WTC11 (cell line): Measurements from ENCODE around the gene PI4KA. TPM values are rescaled to one million over a fixed set of nuclear protein-coding genes. Genes with fewer than 3 reads are reported as not detected.

Experiments used
- ATAC-seq: fragments of 200-7000 bp; cut with Tn5 transposase; 2 replicates; pipeline ENCODE4 v1.10.0; 2021; ENCODE audit warnings: mild to moderate bottlenecking, moderate library complexity
- CTCF ChIA-PET: fragments of 300-600 bp; sonication (Branson Sonifier 250); formaldehyde crosslinking; loops from one replicate; lab custom pipeline; 2021; ENCODE audit warnings: antibody characterized with exemption; lab: Charles Lee
- POLR2A ChIA-PET: fragments of 350-600 bp; sonication (Branson Sonifier 250); formaldehyde crosslinking; loops from one replicate; lab custom pipeline; 2021; ENCODE audit warnings: antibody characterized with exemption; lab: Charles Lee
- DNase-seq: peaks from one replicate; pipeline ENCODE4 v3.0.0; 2021; ENCODE audit warnings: low spot score
- H3K27ac Mint-ChIP-seq: 2 replicates; pipeline ENCODE4 v1.8.0; 2021; ENCODE audit warnings: mixed read lengths
- H3K27me3 Mint-ChIP-seq: 2 replicates; pipeline ENCODE4 v1.8.0; 2021; ENCODE audit warnings: low read depth, mild to moderate bottlenecking, moderate library complexity, mixed read lengths
- H3K36me3 Mint-ChIP-seq: 2 replicates; pipeline ENCODE4 v1.8.0; 2021; ENCODE audit warnings: mixed read lengths
- H3K4me1 Mint-ChIP-seq: 2 replicates; pipeline ENCODE4 v1.8.0; 2022; ENCODE audit warnings: mixed read lengths
- H3K4me3 Mint-ChIP-seq: 2 replicates; pipeline ENCODE4 v1.8.0; 2021; ENCODE audit warnings: mild to moderate bottlenecking, moderate library complexity, mixed read lengths
- H3K9me3 Mint-ChIP-seq: 2 replicates; pipeline ENCODE4 v1.8.0; 2021; ENCODE audit warnings: mixed read lengths
- MYBL2 ChIP-seq: sonication (generic); formaldehyde crosslinking; IDR thresholded peaks from 2 replicates; pipeline ENCODE4 v1.8.1; 2023; ENCODE audit warnings: mild to moderate bottlenecking, moderate library complexity, missing genetic modification reagents
- NR1H2 ChIP-seq: sonication (generic); formaldehyde crosslinking; IDR thresholded peaks from 2 replicates; pipeline ENCODE4 v1.9.0; 2021; ENCODE audit warnings: mild to moderate bottlenecking, moderate library complexity, missing genetic modification reagents
- NR2C2 ChIP-seq: sonication (generic); formaldehyde crosslinking; IDR thresholded peaks from 2 replicates; pipeline ENCODE4 v1.8.0; 2022; ENCODE audit warnings: mild to moderate bottlenecking, missing genetic modification reagents
- RELA ChIP-seq: sonication (generic); formaldehyde crosslinking; IDR thresholded peaks from 2 replicates; pipeline ENCODE4 v1.8.1; 2022; ENCODE audit warnings: missing genetic modification reagents, mild to moderate bottlenecking, borderline replicate concordance
- USF2 ChIP-seq: sonication (generic); formaldehyde crosslinking; IDR thresholded peaks from 2 replicates; pipeline ENCODE4 v1.8.1; 2023; ENCODE audit warnings: mild to moderate bottlenecking, missing genetic modification reagents, moderate library complexity
- ZNF121 ChIP-seq: sonication (generic); formaldehyde crosslinking; IDR thresholded peaks from 2 replicates; pipeline ENCODE4 v1.8.0; 2023; ENCODE audit warnings: missing genetic modification reagents
- total RNA-seq: library from RNA; stranded (reverse); gene quantifications from 3 replicates; pipeline ENCODE4 v1.2.3, GENCODE V29; 2021
- TF ChIP-seq, protein P1 (sequence below): sonication (generic); formaldehyde crosslinking; IDR thresholded peaks from 2 replicates; pipeline ENCODE4 v1.8.0; 2022; ENCODE audit warnings: mild to moderate bottlenecking, missing genetic modification reagents

The PI4KA gene
- total RNA-seq, 1 experiment from 2014 or later: 45.5 TPM

DNA sequence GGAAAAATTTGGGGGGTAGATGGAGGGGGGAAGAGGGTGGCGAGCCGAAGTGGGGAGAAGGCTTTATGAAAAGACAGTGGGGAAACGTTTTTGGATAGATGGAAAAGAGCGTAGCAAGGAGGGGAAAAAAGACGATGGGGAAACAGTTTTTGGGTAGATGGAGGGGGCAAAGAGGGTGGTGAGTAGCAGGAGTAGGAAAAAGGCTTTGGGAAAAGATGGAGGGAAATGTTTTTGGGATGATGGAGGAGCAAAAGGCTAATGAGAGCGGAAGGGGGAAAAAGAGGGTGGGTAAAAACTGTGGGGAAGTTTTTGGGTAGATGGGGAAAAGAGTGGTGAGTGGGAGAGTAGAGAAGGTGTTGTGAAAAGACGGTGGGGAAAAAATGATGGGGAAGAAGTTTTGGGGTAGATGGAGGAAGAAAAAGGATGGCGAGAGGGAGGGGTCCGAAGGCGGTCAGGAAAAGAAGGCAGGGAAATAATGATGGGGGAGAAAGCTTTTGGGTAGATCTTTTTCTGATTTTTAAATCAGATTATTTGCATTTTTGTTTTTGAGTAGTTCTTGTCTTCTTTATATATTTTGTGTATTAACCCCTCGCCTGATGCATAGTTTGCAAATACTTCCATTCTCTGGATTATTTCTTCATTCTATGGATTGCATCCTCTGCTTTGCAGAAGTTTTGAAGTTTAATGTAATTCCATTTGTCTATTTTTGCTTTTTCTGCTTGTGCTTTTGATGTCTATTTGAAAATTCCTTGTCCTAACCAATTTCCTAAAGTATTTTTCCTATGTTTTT lies 200.0 kb downstream of the PI4KA start:
- Mint-ChIP-seq H3K27me3 (peaks cover 7% of the 10 kb centered on the region), H3K4me1 (no peaks in the 10 kb centered on the region), H3K36me3 (no peaks in the 10 kb centered on the region), H3K27ac (no peak overlapping the region), H3K4me3 (no peak overlapping the region), H3K9me3 (peaks cover 14% of the 10 kb centered on the region)
- DNase-seq (no peak), ATAC-seq (no peak)
- POLR2A ChIA-PET: interaction anchor here (0.5 kb wide), 1 partner anchor 16 kb away, joined by 3 read pairs; no protein-coding TSS in a partner anchor
- TF ChIP-seq ZNF121 (CRISPR knock-in tag) (no peak), RELA (no peak), NR1H2 (CRISPR knock-in tag) (no peak)
- CTCF ChIA-PET: no interaction called here

DNA sequence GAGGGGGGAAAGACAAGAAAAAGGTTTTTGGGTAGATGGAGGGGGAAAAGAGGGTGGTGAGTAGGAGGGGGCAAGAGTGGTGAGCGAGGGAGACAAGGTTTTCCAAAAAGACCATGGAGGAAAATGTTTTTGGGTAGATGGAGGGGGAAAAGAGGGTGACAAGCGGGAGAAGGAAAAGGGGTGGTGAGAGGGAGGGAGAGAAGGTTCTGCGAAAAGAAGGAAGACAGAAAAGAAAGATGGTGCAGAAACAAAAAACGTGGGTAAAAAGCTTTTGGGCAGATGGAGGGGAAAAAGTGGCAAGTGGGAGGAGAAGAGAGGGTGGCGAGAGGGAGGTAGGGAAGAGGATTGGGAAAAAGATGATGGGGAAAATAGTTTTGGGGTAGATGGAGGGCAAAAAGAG lies 200.6 kb downstream of the PI4KA start:
- peaks cover 21% of the 10 kb centered on the region for H3K9me3 Mint-ChIP-seq
- TF ChIP-seq, protein P1, sequence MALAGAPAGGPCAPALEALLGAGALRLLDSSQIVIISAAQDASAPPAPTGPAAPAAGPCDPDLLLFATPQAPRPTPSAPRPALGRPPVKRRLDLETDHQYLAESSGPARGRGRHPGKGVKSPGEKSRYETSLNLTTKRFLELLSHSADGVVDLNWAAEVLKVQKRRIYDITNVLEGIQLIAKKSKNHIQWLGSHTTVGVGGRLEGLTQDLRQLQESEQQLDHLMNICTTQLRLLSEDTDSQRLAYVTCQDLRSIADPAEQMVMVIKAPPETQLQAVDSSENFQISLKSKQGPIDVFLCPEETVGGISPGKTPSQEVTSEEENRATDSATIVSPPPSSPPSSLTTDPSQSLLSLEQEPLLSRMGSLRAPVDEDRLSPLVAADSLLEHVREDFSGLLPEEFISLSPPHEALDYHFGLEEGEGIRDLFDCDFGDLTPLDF (CRISPR knock-in tag): no peak
- TF ChIP-seq MYBL2 (CRISPR knock-in tag): no peak
- TF ChIP-seq USF2 (CRISPR knock-in tag): no peak
- TF ChIP-seq NR2C2 (CRISPR knock-in tag): no peak
- no peaks in the 10 kb centered on the region for H3K4me1 Mint-ChIP-seq
- H3K4me3 Mint-ChIP-seq: no peak overlapping the region
- DNase-seq (no peak), ATAC-seq (no peak)
- ChIA-PET POLR2A (interaction anchor here (0.5 kb wide), 1 partner anchor 15 kb away, joined by 3 read pairs; no protein-coding TSS in a partner anchor), CTCF (no interaction called here)
- no peak overlapping the region for H3K27ac Mint-ChIP-seq
- peaks cover 7% of the 10 kb centered on the region for H3K27me3 Mint-ChIP-seq
- no peaks in the 10 kb centered on the region for H3K36me3 Mint-ChIP-seq

Other genes with a start within 250 kb of the PI4KA start
- 0.09 to 0.25 TPM (median 0.22 TPM) in 3 replicates for gene SERPIND1, start 84.7 kb downstream of the PI4KA start, total RNA-seq
- 13.3 to 14.7 TPM (median 14.0 TPM) in 3 replicates for gene SNAP29, start 196 bp upstream of the PI4KA start, total RNA-seq
- 113 to 115 TPM (median 114 TPM) in 3 replicates for gene CRKL, start 58.6 kb upstream of the PI4KA start, total RNA-seq
- 2.6 to 3.4 TPM (median 2.8 TPM) in 3 replicates for gene AIFM3, start 108.4 kb upstream of the PI4KA start, total RNA-seq
- 38.3 to 44.5 TPM (median 40.1 TPM) in 3 replicates for gene LZTR1, start 123.5 kb upstream of the PI4KA start, total RNA-seq
- gene THAP7, start 143.3 kb upstream of the PI4KA start, total RNA-seq: 18.7 to 23.9 TPM (median 19.3 TPM) in 3 replicates
- gene P2RX6, start 156.4 kb upstream of the PI4KA start, total RNA-seq: 0.13 to 0.69 TPM (median 0.30 TPM) in 3 replicates
- gene SLC7A4, start 173.8 kb upstream of the PI4KA start, total RNA-seq: 0.21 to 0.50 TPM (median 0.37 TPM) in 3 replicates
- not detected in 3 replicates for gene LRRC74B, start 187.1 kb upstream of the PI4KA start, total RNA-seq